NT2/D1 (cell line): ENCODE data around the gene AIDA.

Experiments
- SUZ12 ChIP-seq: IDR thresholded peaks from 2 replicates; pipeline ENCODE4 v1.6.1; 2011; ENCODE audit not compliant: insufficient read length, insufficient read depth; ENCODE audit errors: extremely low read depth
- YY1 ChIP-seq: IDR thresholded peaks from 2 replicates; pipeline ENCODE4 v1.6.1; 2011; ENCODE audit not compliant: insufficient read length, insufficient read depth
- ZNF274 ChIP-seq: IDR thresholded peaks from 2 replicates; pipeline ENCODE4 v1.6.1; 2011; ENCODE audit warnings: mild to moderate bottlenecking, low read depth, low read length

DNA sequence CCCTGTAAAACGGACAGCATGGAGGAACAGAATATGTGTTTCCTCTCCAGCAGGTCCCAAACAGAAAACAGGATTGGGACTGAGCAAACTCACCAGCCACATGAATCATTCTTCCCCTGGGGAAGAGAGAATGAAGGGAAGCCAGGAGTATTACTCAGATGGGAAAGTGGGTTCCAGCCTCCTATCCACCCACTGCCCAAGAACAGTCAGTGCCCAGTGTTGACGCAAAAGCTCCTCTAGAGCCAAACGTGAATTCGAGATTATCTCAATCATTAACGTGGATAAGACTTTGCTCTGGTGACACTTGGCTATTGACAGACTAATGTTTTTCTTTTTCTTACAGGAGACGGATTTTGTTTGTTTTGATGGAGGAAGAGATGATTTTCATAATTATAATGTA, 85.1 kb downstream of the AIDA start:
- no peak for TF ChIP-seq ZNF274
- TF ChIP-seq YY1: no peak
- no peak for TF ChIP-seq SUZ12
